ENCODE data around the gene ETV1. TPM values are rescaled to one million over a fixed set of nuclear protein-coding genes. Genes with fewer than 3 reads are reported as not detected.
A peak's percentile ranks its signal among the peaks of the same experiment; 100 is the strongest.

Gene ETV1
- total and polyA plus RNA-seq, 4 experiments from 2014 or later: 0.47 TPM; not detected in 3

GRCh38 chr7:13849163-13849892 lies 140.1 kb downstream of the ETV1 start:
- POLR2A ChIA-PET (ENCODE audit: partially characterized antibody): interaction anchor here (0.8 to 2.1 kb wide), 4 partner anchors 11 to 141 kb away, joined by 3 to 6 read pairs (median 4); no protein-coding TSS in a partner anchor
- Histone ChIP-seq H3K4me1 (ENCODE audit: insufficient read depth, low read length) (peaks cover 24% of the 10 kb centered on the region), H3K36me3 (ENCODE audit: insufficient read depth, low read length) (no peaks in the 10 kb centered on the region), H3K27ac (ENCODE audit: low read depth, low read length) (peak overlapping the region; percentile 16), H3K27me3 (ENCODE audit: insufficient read depth, low read length) (no peaks in the 10 kb centered on the region), H3K4me3 (ENCODE audit: low read length in 2 of 2) (no peak overlapping the region), H3K9me3 (ENCODE audit: control insufficient read depth in 1 of 2, low read length in 2 of 2) (no peaks in the 10 kb centered on the region)
- CTCF ChIA-PET (ENCODE audit: partially characterized antibody): no interaction called here
- Mint-ChIP-seq H3K27ac (peak overlapping the region; percentile 84 to 95 (median 90)), H3K9me3 (peaks cover 0 to 2% (median 0%) of the 10 kb centered on the region in 8 donors), H3K4me1 (peaks cover 14 to 33% (median 20%) of the 10 kb centered on the region in 4 donors), H3K4me3 (peak overlapping the region; percentile 36 to 72 (median 61)), H3K36me3 (no peaks in the 10 kb centered on the region), H3K27me3 (no peaks in the 10 kb centered on the region)
- DNase-seq: no peak
- intact Hi-C loops (cut with micrococcal nuclease): no loop called here

- H3K4me3 ChIP-seq (ENCODE audit: low read length in 2 of 2): no peak overlapping the region
- H3K9me3 ChIP-seq (ENCODE audit: control insufficient read depth in 1 of 2, low read length in 2 of 2): no peaks in the 10 kb centered on the region
- H3K27ac ChIP-seq (ENCODE audit: low read depth, low read length): no peak overlapping the region
- DNase-seq: no peak
- H3K36me3 ChIP-seq (ENCODE audit: insufficient read depth, low read length): no peaks in the 10 kb centered on the region
- H3K36me3 Mint-ChIP-seq: no peaks in the 10 kb centered on the region
- no peaks in the 10 kb centered on the region for H3K27me3 Mint-ChIP-seq
- H3K4me1 ChIP-seq (ENCODE audit: insufficient read depth, low read length): peaks cover 24% of the 10 kb centered on the region
- no peaks in the 10 kb centered on the region for H3K27me3 ChIP-seq (ENCODE audit: insufficient read depth, low read length)
- H3K9me3 Mint-ChIP-seq: peaks cover 0 to 2% (median 0%) of the 10 kb centered on the region in 8 donors
- ChIA-PET CTCF (ENCODE audit: partially characterized antibody) (no interaction called here), POLR2A (ENCODE audit: partially characterized antibody) (interaction anchor here (0.8 to 2.1 kb wide), 2 partner anchors 61 to 142 kb away, joined by 3 to 6 read pairs; no protein-coding TSS in a partner anchor)
- intact Hi-C loops (cut with micrococcal nuclease): no loop called here
- peaks cover 14 to 33% (median 20%) of the 10 kb centered on the region in 4 donors for H3K4me1 Mint-ChIP-seq
- no peak overlapping the region for H3K4me3 Mint-ChIP-seq
- peak overlapping the region in 3 of 7 donors; percentile 81 to 95 (median 86) for H3K27ac Mint-ChIP-seq
Measured at GRCh38 chr7:13848681-13849131, 140.8 kb downstream of the ETV1 start.

- POLR2A ChIA-PET (ENCODE audit: partially characterized antibody): no interaction called here
Measured at GRCh38 chr7:13846386-13846785, 143.1 kb downstream of the ETV1 start.

GRCh38 chr7:13845601-13846000 lies 143.9 kb downstream of the ETV1 start:
- Mint-ChIP-seq H3K27ac (no peak overlapping the region), H3K36me3 (no peaks in the 10 kb centered on the region), H3K4me1 (peaks cover 12 to 20% (median 14%) of the 10 kb centered on the region in 4 donors), H3K27me3 (no peaks in the 10 kb centered on the region), H3K4me3 (no peak overlapping the region), H3K9me3 (no peaks in the 10 kb centered on the region)
- CTCF ChIA-PET (ENCODE audit: partially characterized antibody): no interaction called here
- peaks cover 19% of the 10 kb centered on the region for H3K4me1 ChIP-seq (ENCODE audit: insufficient read depth, low read length)
- POLR2A ChIA-PET (ENCODE audit: partially characterized antibody): no interaction called here
- H3K4me3 ChIP-seq (ENCODE audit: low read length in 2 of 2): no peak overlapping the region
- intact Hi-C loops (cut with micrococcal nuclease): no loop called here
- no peaks in the 10 kb centered on the region for H3K27me3 ChIP-seq (ENCODE audit: insufficient read depth, low read length)
- H3K27ac ChIP-seq (ENCODE audit: low read depth, low read length): no peak overlapping the region
- no peaks in the 10 kb centered on the region for H3K36me3 ChIP-seq (ENCODE audit: insufficient read depth, low read length)
- no peak for DNase-seq
- H3K9me3 ChIP-seq (ENCODE audit: control insufficient read depth in 1 of 2, low read length in 2 of 2): no peaks in the 10 kb centered on the region

More at GRCh38 chr7:13846386-13846785, 143.1 kb downstream of the ETV1 start:
- Histone ChIP-seq H3K4me3 (ENCODE audit: low read length in 2 of 2) (no peak overlapping the region), H3K27ac (ENCODE audit: low read depth, low read length) (no peak overlapping the region), H3K36me3 (ENCODE audit: insufficient read depth, low read length) (no peaks in the 10 kb centered on the region), H3K27me3 (ENCODE audit: insufficient read depth, low read length) (no peaks in the 10 kb centered on the region), H3K4me1 (ENCODE audit: insufficient read depth, low read length) (peaks cover 24% of the 10 kb centered on the region), H3K9me3 (ENCODE audit: control insufficient read depth in 1 of 2, low read length in 2 of 2) (no peaks in the 10 kb centered on the region)
- no peaks in the 10 kb centered on the region for H3K9me3 Mint-ChIP-seq
- H3K4me3 Mint-ChIP-seq: no peak overlapping the region
- CTCF ChIA-PET (ENCODE audit: partially characterized antibody): no interaction called here
- no peaks in the 10 kb centered on the region for H3K27me3 Mint-ChIP-seq
- intact Hi-C loops (cut with micrococcal nuclease): no loop called here
- no peaks in the 10 kb centered on the region for H3K36me3 Mint-ChIP-seq
- H3K4me1 Mint-ChIP-seq: peaks cover 14 to 24% (median 17%) of the 10 kb centered on the region in 4 donors
- no peak for DNase-seq
- no peak overlapping the region for H3K27ac Mint-ChIP-seq

GRCh38 chr7:13844954-13845353 lies 144.5 kb downstream of the ETV1 start:
- peaks cover 0 to 2% (median 0%) of the 10 kb centered on the region in 8 donors for H3K9me3 Mint-ChIP-seq
- no peak overlapping the region for H3K27ac Mint-ChIP-seq
- intact Hi-C loops (cut with micrococcal nuclease): no loop called here
- POLR2A ChIA-PET (ENCODE audit: partially characterized antibody): no interaction called here
- H3K36me3 ChIP-seq (ENCODE audit: insufficient read depth, low read length): no peaks in the 10 kb centered on the region
- no peak overlapping the region for H3K4me3 Mint-ChIP-seq
- H3K4me1 Mint-ChIP-seq: peaks cover 6 to 13% (median 8%) of the 10 kb centered on the region in 4 donors
- H3K27me3 Mint-ChIP-seq: no peaks in the 10 kb centered on the region
- H3K4me3 ChIP-seq (ENCODE audit: low read length in 2 of 2): no peak overlapping the region
- CTCF ChIA-PET (ENCODE audit: partially characterized antibody): no interaction called here
- no peaks in the 10 kb centered on the region for H3K36me3 Mint-ChIP-seq
- no peak overlapping the region for H3K27ac ChIP-seq (ENCODE audit: low read depth, low read length)
- H3K27me3 ChIP-seq (ENCODE audit: insufficient read depth, low read length): no peaks in the 10 kb centered on the region
- no peaks in the 10 kb centered on the region for H3K9me3 ChIP-seq (ENCODE audit: control insufficient read depth in 1 of 2, low read length in 2 of 2)
- no peak for DNase-seq
- peaks cover 12% of the 10 kb centered on the region for H3K4me1 ChIP-seq (ENCODE audit: insufficient read depth, low read length)

- no peaks in the 10 kb centered on the region for H3K4me1 ChIP-seq (ENCODE audit: insufficient read depth, low read length)
- no peak overlapping the region for H3K27ac ChIP-seq (ENCODE audit: low read depth, low read length)
- no peaks in the 10 kb centered on the region for H3K36me3 ChIP-seq (ENCODE audit: insufficient read depth, low read length)
- H3K4me3 Mint-ChIP-seq: no peak overlapping the region
- no peak for DNase-seq
- intact Hi-C loops (cut with micrococcal nuclease): no loop called here
- CTCF ChIA-PET (ENCODE audit: partially characterized antibody): no interaction called here
- no peaks in the 10 kb centered on the region for H3K36me3 Mint-ChIP-seq
- no peaks in the 10 kb centered on the region for H3K27me3 Mint-ChIP-seq
- POLR2A ChIA-PET (ENCODE audit: partially characterized antibody): no interaction called here
- H3K27me3 ChIP-seq (ENCODE audit: insufficient read depth, low read length): no peaks in the 10 kb centered on the region
- H3K27ac Mint-ChIP-seq: peak overlapping the region in 1 of 7 donors; percentile 39
- no peaks in the 10 kb centered on the region for H3K4me1 Mint-ChIP-seq
- peaks cover 0 to 2% (median 0%) of the 10 kb centered on the region in 8 donors for H3K9me3 Mint-ChIP-seq
- no peaks in the 10 kb centered on the region for H3K9me3 ChIP-seq (ENCODE audit: control insufficient read depth in 1 of 2, low read length in 2 of 2)
- no peak overlapping the region for H3K4me3 ChIP-seq (ENCODE audit: low read length in 2 of 2)
Measured at GRCh38 chr7:13841284-13841683, 148.2 kb downstream of the ETV1 start.
